HEK293 (cell line): Measurements from ENCODE around the gene TOMM6.

Experiments
- GFI1B ChIP-seq: fragments of 450-650 bp; formaldehyde crosslinking; IDR thresholded peaks from 2 replicates; pipeline ENCODE4 v1.5.1; 2016; ENCODE audit warnings: missing biosample characterization, missing genetic modification characterization
- HOXD13 ChIP-seq: sonication (generic); formaldehyde crosslinking; IDR thresholded peaks from 2 replicates; pipeline ENCODE4 v1.8.0; 2022; ENCODE audit warnings: missing genetic modification reagents, borderline replicate concordance
- IKZF3 ChIP-seq: fragments of 450-650 bp; IDR thresholded peaks from 2 replicates; pipeline ENCODE4 v1.5.0; 2018; ENCODE audit warnings: missing biosample characterization, mild to moderate bottlenecking, missing genetic modification characterization, moderate library complexity
- SP3 ChIP-seq: fragments of 450-650 bp; formaldehyde crosslinking; IDR thresholded peaks from 2 replicates; pipeline ENCODE4 v1.5.1; 2016; ENCODE audit warnings: missing biosample characterization, missing genetic modification characterization
- ZBTB11 ChIP-seq: fragments of 450-650 bp; formaldehyde crosslinking; conservative IDR thresholded peaks from 2 replicates; pipeline ENCODE4 v1.5.1; 2016; ENCODE audit warnings: low read depth, missing biosample characterization, missing genetic modification characterization
- ZBTB20 ChIP-seq: fragments of 450-650 bp; formaldehyde crosslinking; IDR thresholded peaks from 2 replicates; pipeline ENCODE4 v1.5.1; 2016; ENCODE audit warnings: missing biosample characterization, missing genetic modification characterization
- ZBTB21 ChIP-seq: fragments of 450-650 bp; formaldehyde crosslinking; IDR thresholded peaks from 2 replicates; pipeline ENCODE4 v1.5.1; 2017; ENCODE audit warnings: missing biosample characterization, missing genetic modification characterization
- ZBTB8A ChIP-seq: fragments of 450-650 bp; formaldehyde crosslinking; IDR thresholded peaks from 2 replicates; pipeline ENCODE4 v1.5.1; 2016; ENCODE audit warnings: missing biosample characterization, missing genetic modification characterization
- ZFP69B ChIP-seq: fragments of 450-650 bp; formaldehyde crosslinking; IDR thresholded peaks from 2 replicates; pipeline ENCODE4 v1.5.1; 2016; ENCODE audit warnings: missing biosample characterization, missing genetic modification characterization
- ZNF112 ChIP-seq: fragments of 450-650 bp; formaldehyde crosslinking; IDR thresholded peaks from 2 replicates; pipeline ENCODE4 v1.5.0; 2017; ENCODE audit warnings: missing biosample characterization, missing genetic modification characterization
- ZNF155 ChIP-seq: fragments of 450-650 bp; formaldehyde crosslinking; IDR thresholded peaks from 2 replicates; pipeline ENCODE4 v1.5.1; 2016; ENCODE audit warnings: missing biosample characterization, missing genetic modification characterization
- ZNF157 ChIP-seq: fragments of 450-650 bp; formaldehyde crosslinking; IDR thresholded peaks from 2 replicates; pipeline ENCODE4 v1.5.1; 2016; ENCODE audit warnings: missing biosample characterization, missing genetic modification characterization
- ZNF18 ChIP-seq: fragments of 450-650 bp; formaldehyde crosslinking; IDR thresholded peaks from 2 replicates; pipeline ENCODE4 v1.5.1; 2016; ENCODE audit warnings: missing biosample characterization, missing genetic modification characterization
- ZNF24 ChIP-seq: fragments of 450-650 bp; formaldehyde crosslinking; IDR thresholded peaks from 2 replicates; pipeline ENCODE4 v1.5.1; 2016; ENCODE audit warnings: missing biosample characterization, missing genetic modification characterization
- ZNF292 ChIP-seq: fragments of 450-650 bp; formaldehyde crosslinking; IDR thresholded peaks from 2 replicates; pipeline ENCODE4 v1.5.1; 2016; ENCODE audit warnings: low read depth, missing biosample characterization, missing genetic modification characterization, borderline replicate concordance
- ZNF302 ChIP-seq: fragments of 450-650 bp; formaldehyde crosslinking; IDR thresholded peaks from 2 replicates; pipeline ENCODE4 v1.5.1; 2016; ENCODE audit warnings: missing biosample characterization, missing genetic modification characterization, low read depth
- ZNF341 ChIP-seq: fragments of 450-650 bp; formaldehyde crosslinking; IDR thresholded peaks from 2 replicates; pipeline ENCODE4; 2016; ENCODE audit warnings: low read depth, missing biosample characterization, missing genetic modification characterization
- ZNF404 ChIP-seq: fragments of 450-650 bp; formaldehyde crosslinking; IDR thresholded peaks from 2 replicates; pipeline ENCODE4 v1.5.1; 2017; ENCODE audit warnings: missing biosample characterization, missing genetic modification characterization
- ZNF530 ChIP-seq: fragments of 450-650 bp; formaldehyde crosslinking; IDR thresholded peaks from 2 replicates; pipeline ENCODE4 v1.5.1; 2016; ENCODE audit warnings: low read depth, missing biosample characterization, missing genetic modification characterization
- ZNF549 ChIP-seq: fragments of 450-650 bp; IDR thresholded peaks from 2 replicates; pipeline ENCODE4 v1.5.1; 2018; ENCODE audit warnings: missing biosample characterization, missing genetic modification characterization, mild to moderate bottlenecking, inconsistent platforms, moderate library complexity
- ZNF596 ChIP-seq: fragments of 450-650 bp; IDR thresholded peaks from 2 replicates; pipeline ENCODE4 v1.5.0; 2018; ENCODE audit warnings: missing biosample characterization, mild to moderate bottlenecking, missing genetic modification characterization, moderate library complexity
- ZNF624 ChIP-seq: fragments of 450-650 bp; formaldehyde crosslinking; IDR thresholded peaks from 2 replicates; pipeline ENCODE4 v1.5.1; 2017; ENCODE audit warnings: missing biosample characterization, missing genetic modification characterization
- ZNF629 ChIP-seq: fragments of 450-650 bp; formaldehyde crosslinking; IDR thresholded peaks from 2 replicates; pipeline ENCODE4 v1.5.1; 2017; ENCODE audit warnings: missing biosample characterization, missing genetic modification characterization
- ZNF645 ChIP-seq: fragments of 450-650 bp; formaldehyde crosslinking; IDR thresholded peaks from 2 replicates; pipeline ENCODE4; 2016; ENCODE audit warnings: missing biosample characterization, missing genetic modification characterization
- ZNF654 ChIP-seq: fragments of 450-650 bp; formaldehyde crosslinking; IDR thresholded peaks from 2 replicates; pipeline ENCODE4 v1.5.1; 2016; ENCODE audit warnings: low read depth, missing biosample characterization, missing genetic modification characterization
- ZNF785 ChIP-seq: fragments of 450-650 bp; formaldehyde crosslinking; IDR thresholded peaks from 2 replicates; pipeline ENCODE4 v1.5.1; 2016; ENCODE audit warnings: missing biosample characterization, missing genetic modification characterization
- ZNF837 ChIP-seq: fragments of 450-650 bp; formaldehyde crosslinking; IDR thresholded peaks from 2 replicates; pipeline ENCODE4 v1.5.1; 2016; ENCODE audit warnings: missing biosample characterization, missing genetic modification characterization
- ZNF843 ChIP-seq: fragments of 450-650 bp; formaldehyde crosslinking; IDR thresholded peaks from 2 replicates; pipeline ENCODE4 v1.5.1; 2016; ENCODE audit warnings: missing biosample characterization, missing genetic modification characterization
- ZXDB ChIP-seq: fragments of 450-650 bp; formaldehyde crosslinking; IDR thresholded peaks from 2 replicates; pipeline ENCODE4 v1.5.1; 2016; ENCODE audit warnings: missing biosample characterization, missing genetic modification characterization
- TF ChIP-seq, protein P1 (sequence below): fragments of 450-650 bp; formaldehyde crosslinking; IDR thresholded peaks from 2 replicates; pipeline ENCODE4 v1.5.1; 2016; ENCODE audit warnings: missing biosample characterization, missing genetic modification characterization
- TF ChIP-seq, protein P2 (sequence below): fragments of 450-650 bp; formaldehyde crosslinking; IDR thresholded peaks from 2 replicates; pipeline ENCODE4 v1.5.1; 2016; ENCODE audit warnings: missing biosample characterization, missing genetic modification characterization
- TF ChIP-seq, protein P3 (sequence below): sonication (generic); formaldehyde crosslinking; IDR thresholded peaks from 2 replicates; pipeline ENCODE4 v1.8.1; 2022; ENCODE audit warnings: mild to moderate bottlenecking, moderate library complexity, missing genetic modification reagents

TOMM6 gene

GRCh38 chr6:41767112-41767833 lies 20.2 kb upstream of the TOMM6 start (continued):
- peak; percentile 48; the same call in 1 of the 2 replicates for TF ChIP-seq ZBTB11 (tag by site-specific recombination)
- no peak for TF ChIP-seq ZNF549
- no peak for TF ChIP-seq ZNF157 (tag by site-specific recombination)
- TF ChIP-seq ZNF155 (tag by site-specific recombination) = no peak
- TF ChIP-seq ZNF654 (tag by site-specific recombination) = no peak
- peak; percentile 21; the same call in 1 of the 2 replicates for TF ChIP-seq GFI1B
- TF ChIP-seq ZNF785 (tag by site-specific recombination) = no peak
- TF ChIP-seq ZNF596 = no peak
- TF ChIP-seq ZNF404 (tag by site-specific recombination) = no peak
- peak; percentile 90 for TF ChIP-seq ZBTB20 (tag by site-specific recombination)
- TF ChIP-seq ZNF624 (tag by site-specific recombination) = no peak
- peak; percentile 83 for TF ChIP-seq ZNF341 (tag by site-specific recombination)
- TF ChIP-seq ZNF302 (tag by site-specific recombination) = no peak
- TF ChIP-seq, protein P1, sequence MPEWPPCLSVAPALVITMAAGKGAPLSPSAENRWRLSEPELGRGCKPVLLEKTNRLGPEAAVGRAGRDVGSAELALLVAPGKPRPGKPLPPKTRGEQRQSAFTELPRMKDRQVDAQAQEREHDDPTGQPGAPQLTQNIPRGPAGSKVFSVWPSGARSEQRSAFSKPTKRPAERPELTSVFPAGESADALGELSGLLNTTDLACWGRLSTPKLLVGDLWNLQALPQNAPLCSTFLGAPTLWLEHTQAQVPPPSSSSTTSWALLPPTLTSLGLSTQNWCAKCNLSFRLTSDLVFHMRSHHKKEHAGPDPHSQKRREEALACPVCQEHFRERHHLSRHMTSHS (tag by site-specific recombination) = peak; percentile 85; the same call in 1 of the 2 replicates
- peak; percentile 93 for TF ChIP-seq ZNF24 (tag by site-specific recombination)
- TF ChIP-seq, protein P2, sequence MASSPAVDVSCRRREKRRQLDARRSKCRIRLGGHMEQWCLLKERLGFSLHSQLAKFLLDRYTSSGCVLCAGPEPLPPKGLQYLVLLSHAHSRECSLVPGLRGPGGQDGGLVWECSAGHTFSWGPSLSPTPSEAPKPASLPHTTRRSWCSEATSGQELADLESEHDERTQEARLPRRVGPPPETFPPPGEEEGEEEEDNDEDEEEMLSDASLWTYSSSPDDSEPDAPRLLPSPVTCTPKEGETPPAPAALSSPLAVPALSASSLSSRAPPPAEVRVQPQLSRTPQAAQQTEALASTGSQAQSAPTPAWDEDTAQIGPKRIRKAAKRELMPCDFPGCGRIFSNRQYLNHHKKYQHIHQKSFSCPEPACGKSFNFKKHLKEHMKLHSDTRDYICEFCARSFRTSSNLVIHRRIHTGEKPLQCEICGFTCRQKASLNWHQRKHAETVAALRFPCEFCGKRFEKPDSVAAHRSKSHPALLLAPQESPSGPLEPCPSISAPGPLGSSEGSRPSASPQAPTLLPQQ (tag by site-specific recombination) = peak; percentile 87
- TF ChIP-seq ZBTB8A = peak; percentile 74
- TF ChIP-seq HOXD13 (CRISPR knock-in tag) = peak; percentile 99
- no peak; the same call in 1 of the 2 replicates for TF ChIP-seq ZNF645 (tag by site-specific recombination)
- TF ChIP-seq ZNF292 = no peak
- peak; percentile 93 for TF ChIP-seq ZXDB (tag by site-specific recombination)
- peak; percentile 52; the same call in 1 of the 2 replicates for TF ChIP-seq ZNF18
- TF ChIP-seq, protein P3, sequence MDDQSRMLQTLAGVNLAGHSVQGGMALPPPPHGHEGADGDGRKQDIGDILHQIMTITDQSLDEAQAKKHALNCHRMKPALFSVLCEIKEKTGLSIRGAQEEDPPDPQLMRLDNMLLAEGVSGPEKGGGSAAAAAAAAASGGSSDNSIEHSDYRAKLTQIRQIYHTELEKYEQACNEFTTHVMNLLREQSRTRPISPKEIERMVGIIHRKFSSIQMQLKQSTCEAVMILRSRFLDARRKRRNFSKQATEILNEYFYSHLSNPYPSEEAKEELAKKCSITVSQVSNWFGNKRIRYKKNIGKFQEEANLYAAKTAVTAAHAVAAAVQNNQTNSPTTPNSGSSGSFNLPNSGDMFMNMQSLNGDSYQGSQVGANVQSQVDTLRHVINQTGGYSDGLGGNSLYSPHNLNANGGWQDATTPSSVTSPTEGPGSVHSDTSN = 0 out of 2 replicates have a peak, but pooled peaks have one; percentile 46
- peak; percentile 77 for TF ChIP-seq ZFP69B (tag by site-specific recombination)
- TF ChIP-seq IKZF3 (tag by site-specific recombination) = peak; percentile 89
- TF ChIP-seq ZNF629 (tag by site-specific recombination) = peak; percentile 96
- no peak for TF ChIP-seq ZNF530
- TF ChIP-seq ZNF112 (tag by site-specific recombination) = no peak
- TF ChIP-seq ZNF843 = peak; percentile 95
- peak; percentile 23; the same call in 1 of the 2 replicates for TF ChIP-seq SP3 (tag by site-specific recombination)
- TF ChIP-seq ZNF837 = no peak
- peak; percentile 81 for TF ChIP-seq ZBTB21
